HK-2 (cell line): ENCODE results near the gene PLEKHM2.

Source experiments
- DNase-seq: peaks from one replicate; pipeline ENCODE4 v3.0.0-alpha.2; 2018; ENCODE audit not compliant: unreplicated experiment

The PLEKHM2 gene

DNA sequence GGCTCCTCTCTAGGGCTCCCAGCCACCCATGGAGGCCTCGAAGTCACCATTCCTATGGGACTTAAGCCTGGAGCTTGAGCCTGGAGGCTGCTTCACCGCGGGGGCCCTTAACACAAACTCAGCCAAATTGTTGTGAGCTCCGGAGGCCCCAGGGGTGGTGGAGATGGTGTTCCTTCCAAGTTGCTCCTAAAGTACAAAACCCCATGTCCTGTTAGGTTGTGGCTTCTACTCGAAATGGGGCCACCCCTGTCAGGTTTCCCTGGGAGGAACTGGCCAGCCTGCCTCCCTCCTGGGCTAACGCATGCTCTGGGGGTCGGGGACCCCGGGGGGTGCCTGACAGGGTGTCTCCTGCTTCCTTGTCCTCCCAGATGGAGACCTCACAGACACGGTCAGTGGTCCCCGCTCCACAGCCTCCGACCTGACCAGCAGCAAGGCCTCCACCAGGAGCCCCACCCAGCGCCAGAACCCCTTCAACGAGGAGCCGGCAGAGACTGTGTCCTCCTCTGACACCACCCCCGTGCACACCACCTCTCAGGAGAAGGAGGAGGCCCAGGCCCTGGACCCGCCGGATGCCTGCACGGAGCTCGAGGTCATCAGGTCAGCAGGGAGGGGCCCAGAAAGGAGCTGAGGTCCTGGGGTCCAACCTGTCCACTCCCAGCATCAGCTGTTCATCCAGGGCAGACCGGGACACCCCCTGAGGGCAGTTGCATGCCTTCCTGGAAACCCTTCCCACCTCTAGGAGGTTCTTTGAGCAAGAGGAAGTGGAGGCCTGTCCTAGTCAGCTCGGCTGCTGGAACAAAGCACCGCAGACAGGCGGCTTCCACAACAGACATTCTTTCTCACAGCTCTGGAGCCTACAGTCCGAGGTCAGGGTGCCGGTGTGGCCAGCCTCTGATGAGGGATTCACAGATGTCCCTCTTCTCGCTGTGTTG lies 41.1 kb downstream of the PLEKHM2 start:
- no peak for DNase-seq

DNA sequence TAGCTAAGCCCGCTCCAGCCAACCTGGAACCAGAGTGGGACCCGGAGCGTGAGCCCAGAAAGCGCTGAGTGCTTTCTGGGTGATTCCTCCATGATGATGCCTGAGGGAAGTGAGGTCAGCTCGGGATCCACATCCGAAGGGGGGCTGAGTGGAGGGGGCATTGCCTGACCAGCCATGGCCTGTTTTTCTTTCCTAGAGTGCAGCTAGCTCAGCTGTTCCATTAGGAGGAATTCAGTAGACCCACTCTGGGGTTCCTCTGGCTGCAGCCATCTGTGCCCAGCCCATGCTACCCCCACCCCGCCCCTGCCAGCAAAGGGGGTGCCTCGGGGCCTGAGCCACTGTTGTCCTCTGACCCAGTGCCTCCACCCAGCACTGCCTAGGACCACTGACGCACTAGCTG lies 42.4 kb downstream of the PLEKHM2 start:
- DNase-seq = no peak

DNA sequence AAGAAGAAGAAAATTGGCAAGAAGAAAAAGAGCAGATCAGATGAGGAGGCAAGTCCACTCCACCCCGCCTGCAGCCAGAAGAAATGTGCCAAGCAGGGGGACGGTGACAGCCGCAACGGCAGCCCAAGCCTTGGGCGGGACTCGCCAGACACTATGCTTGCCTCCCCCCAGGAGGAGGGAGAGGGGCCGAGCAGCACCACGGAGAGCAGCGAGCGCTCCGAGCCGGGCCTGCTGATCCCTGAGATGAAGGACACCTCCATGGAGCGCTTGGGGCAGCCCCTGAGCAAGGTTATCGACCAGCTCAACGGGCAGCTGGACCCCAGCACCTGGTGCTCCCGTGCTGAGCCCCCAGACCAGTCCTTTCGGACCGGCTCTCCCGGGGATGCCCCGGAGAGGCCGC lies 42.9 kb downstream of the PLEKHM2 start:
- DNase-seq = no peak

- no peak for DNase-seq
These were observed 43.3 kb downstream of the PLEKHM2 start for GRCh38 chr1:15727424-15727823.

DNA sequence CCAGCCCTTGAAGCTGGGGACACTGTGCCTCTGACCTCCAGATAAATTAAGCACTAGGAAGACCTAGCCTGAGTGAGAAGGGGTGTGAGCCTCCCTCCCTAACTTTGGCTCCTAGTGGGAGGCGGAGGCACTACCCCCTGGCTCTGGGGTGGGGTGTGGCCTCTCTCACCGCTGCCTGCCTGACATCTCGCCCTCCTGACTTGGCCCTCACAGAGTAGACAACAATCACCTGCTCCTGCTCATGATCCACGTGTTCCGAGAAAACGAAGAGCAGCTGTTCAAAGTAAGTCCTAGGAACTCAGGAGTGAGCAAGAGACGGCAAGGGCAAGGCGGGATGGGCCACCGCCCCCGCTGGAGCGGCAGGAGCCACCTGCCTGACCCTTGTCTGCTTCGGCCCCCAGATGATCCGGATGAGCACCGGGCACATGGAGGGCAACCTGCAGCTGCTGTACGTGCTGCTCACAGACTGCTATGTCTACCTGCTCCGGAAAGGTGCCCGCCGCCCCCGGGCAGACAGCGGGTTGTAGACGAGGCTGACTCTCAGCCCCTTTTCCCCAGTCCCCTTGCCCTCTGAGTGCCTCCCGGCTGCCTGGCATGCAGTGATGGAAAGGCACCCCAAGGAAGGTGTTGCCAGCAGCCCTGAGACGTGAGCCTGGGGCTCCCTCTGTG lies 43.9 kb downstream of the PLEKHM2 start:
- DNase-seq = no peak

- no peak for DNase-seq
These were observed 45.0 kb downstream of the PLEKHM2 start for GRCh38 chr1:15728937-15729657.

DNA sequence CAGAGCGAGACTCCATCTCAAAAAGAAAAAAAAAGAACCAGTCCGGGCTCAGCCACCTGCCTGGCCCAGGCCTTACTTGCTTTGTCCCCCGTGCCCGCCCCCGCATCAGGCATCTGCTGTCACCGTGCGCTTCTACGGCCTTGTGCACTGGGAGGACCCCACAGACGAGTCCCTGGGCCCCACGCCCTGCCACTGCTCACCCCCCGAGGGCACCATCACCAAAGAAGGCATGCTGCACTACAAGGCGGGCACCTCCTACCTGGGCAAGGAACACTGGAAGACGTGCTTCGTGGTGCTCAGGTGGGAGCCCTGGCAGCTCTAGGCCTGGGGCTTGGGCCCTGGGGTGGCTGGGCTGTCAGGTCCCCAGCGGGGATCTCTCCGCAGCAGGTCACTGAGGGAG lies 46.3 kb downstream of the PLEKHM2 start:
- no peak for DNase-seq

DNA sequence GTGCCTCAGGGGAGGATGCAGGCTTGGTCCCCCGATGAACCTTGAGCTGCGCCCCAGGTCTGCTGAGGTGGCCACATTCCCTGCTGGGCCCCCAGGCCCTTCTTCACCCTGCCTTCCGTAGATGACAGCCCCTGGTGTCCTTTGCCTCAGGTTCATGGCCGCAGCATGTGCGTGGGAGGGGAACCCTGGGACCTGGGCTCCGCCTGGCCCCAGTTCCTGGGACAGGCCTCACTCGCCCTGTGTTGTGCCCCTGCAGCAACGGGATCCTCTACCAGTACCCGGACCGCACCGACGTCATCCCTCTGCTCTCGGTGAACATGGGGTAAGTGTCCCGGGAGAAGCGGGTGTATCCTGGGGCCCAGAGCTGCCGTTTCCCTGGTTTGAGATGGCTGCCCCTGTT lies 46.8 kb downstream of the PLEKHM2 start:
- no peak for DNase-seq

DNA sequence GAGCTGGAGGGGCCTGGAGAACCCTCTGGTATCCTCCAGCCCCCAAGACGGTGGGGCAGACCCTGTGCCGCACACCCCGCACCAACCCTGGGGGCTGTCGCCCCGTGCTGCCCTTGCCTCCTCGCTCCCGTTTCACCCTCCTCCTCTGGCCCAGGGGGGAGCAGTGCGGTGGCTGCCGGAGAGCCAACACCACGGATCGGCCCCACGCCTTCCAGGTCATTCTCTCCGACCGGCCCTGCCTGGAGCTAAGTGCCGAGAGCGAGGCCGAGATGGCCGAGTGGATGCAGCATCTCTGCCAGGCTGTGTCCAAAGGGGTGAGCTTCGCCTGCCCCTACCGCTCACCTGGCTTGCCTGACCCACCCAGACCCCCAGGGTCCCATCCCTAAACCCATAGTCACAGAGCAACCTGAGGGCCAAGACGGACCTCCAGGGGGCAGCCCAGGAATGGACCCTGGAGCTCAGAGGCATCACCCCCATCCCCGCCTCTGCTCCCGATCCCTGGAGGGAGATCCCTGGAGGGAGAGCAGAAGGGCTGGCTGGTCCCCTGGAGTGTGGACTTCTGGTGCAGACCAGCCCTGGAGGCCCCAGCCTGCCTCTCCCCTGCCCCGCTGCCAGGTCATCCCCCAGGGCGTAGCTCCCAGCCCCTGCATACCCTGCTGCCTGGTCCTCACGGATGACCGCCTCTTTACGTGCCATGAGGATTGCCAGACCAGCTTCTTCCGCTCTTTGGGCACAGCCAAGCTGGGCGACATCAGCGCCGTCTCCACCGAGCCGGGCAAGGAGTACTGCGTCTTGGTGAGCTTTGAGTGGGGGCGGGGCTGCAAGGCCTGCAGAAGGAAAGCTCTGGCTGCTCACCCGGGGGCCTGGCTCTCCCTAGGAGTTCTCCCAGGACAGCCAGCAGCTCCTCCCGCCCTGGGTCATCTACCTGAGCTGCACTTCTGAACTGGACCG lies 47.9 kb downstream of the PLEKHM2 start:
- DNase-seq = no peak

DNA sequence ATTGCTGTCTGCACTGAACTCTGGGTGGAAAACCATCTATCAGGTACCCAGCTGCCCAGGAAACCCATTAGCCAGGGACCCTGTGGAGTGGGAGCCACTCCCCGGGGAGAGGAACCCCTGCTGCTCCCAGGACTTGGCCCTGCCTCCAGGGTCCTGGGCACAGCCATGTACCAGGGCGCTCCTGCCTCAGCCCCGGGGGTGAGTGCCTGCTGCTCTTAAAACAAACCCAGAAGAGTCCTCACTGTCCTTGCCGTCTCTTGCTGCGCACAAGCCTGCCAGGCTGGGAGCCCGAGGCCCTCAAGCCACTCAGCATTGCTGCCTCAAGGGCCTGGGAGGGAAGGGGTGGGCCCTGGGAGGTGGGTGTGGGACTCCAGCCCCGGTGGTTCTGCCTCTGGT lies 48.6 kb downstream of the PLEKHM2 start:
- no peak for DNase-seq

- DNase-seq = no peak
These were observed 49.2 kb downstream of the PLEKHM2 start for GRCh38 chr1:15733218-15733725.

DNA sequence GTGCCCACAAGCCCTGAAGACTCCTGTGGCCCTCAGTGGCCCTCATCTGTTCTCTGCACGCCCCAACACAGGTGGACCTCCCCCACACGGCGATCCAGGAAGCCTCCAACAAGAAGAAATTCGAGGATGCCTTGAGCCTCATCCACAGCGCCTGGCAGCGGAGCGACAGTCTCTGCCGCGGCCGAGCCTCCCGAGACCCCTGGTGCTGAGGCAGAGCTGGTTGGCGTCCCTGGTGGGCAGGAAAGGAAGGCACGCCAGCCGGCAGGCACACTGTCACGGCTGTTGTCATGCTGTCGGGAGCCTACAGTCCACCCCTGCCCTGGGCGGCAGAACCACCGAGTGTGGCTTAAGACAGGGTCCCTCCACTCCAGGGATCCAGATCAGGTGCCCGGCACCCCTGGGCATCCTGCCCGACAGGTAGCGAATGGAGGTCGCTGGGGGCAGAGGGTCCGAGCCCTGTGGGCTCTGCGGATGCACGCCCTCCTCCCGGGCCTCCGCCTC lies 49.7 kb downstream of the PLEKHM2 start:
- DNase-seq = no peak

- no peak for DNase-seq
These were observed 50.2 kb downstream of the PLEKHM2 start for GRCh38 chr1:15734296-15734695.

- DNase-seq = no peak
These were observed 50.8 kb downstream of the PLEKHM2 start for GRCh38 chr1:15734901-15735300.

- no peak for DNase-seq
These were observed 51.4 kb downstream of the PLEKHM2 start for GRCh38 chr1:15735304-15736037.

DNA sequence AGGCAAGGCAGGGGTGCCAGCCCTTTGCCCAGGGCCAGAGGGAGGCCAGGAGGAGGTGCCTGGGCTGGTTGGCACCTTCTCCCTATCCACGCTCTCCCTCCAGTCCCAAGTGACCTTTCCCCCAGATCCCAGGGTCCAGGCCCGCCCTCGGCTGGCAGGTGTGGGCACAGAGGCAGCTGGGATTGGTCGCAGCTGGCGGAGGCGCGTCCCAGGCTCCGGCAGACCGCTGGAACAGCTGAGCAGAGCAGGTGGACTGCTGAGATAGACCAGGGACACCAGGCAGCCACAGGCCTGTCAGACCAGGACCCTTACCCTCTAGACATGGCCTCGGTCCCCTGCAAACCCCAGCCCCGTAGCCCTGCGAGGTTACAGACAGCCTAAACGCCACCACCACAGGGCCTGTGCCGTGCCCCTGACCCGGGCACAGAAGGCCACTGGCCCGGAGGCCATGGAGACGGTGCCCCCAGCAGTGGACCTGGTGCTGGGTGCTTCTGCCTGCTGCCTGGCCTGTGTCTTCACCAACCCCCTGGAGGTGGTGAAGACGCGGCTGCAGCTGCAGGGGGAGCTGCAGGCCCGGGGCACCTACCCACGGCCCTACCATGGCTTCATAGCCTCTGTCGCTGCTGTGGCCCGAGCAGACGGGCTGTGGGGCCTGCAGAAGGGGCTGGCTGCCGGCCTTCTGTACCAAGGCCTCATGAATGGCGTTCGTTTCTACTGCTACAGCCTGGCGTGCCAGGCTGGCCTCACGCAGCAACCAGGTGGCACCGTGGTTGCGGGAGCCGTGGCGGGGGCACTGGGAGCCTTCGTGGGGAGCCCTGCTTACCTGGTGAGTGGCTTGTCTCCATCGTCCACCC lies 52.1 kb downstream of the PLEKHM2 start, which contains the start of gene SLC25A34:
SLC25A34 (plus strand) TSS at position 221 of the 854 bp plus-strand sequence; CDS start at position 449, 228 bp downstream.
- DNase-seq = no peak

DNA sequence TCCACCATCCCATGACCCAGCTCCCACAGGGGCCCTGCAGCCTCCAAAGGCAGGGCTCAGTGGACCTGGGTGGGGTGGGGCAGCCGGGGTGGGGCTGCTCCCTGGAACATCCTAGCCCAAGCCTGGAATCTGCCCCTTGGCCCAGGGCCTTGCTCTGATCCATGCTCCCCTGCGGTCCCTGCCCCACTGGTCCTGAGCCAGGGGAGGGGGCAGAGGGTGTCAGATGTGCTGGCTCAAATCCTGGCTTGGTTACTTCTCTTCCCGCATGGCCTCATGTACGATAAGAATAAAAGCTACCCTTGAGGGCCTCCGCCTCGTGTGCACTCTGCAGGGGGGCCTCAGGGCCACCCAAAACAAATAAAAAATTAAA lies 52.8 kb downstream of the PLEKHM2 start:
- no peak for DNase-seq

DNA sequence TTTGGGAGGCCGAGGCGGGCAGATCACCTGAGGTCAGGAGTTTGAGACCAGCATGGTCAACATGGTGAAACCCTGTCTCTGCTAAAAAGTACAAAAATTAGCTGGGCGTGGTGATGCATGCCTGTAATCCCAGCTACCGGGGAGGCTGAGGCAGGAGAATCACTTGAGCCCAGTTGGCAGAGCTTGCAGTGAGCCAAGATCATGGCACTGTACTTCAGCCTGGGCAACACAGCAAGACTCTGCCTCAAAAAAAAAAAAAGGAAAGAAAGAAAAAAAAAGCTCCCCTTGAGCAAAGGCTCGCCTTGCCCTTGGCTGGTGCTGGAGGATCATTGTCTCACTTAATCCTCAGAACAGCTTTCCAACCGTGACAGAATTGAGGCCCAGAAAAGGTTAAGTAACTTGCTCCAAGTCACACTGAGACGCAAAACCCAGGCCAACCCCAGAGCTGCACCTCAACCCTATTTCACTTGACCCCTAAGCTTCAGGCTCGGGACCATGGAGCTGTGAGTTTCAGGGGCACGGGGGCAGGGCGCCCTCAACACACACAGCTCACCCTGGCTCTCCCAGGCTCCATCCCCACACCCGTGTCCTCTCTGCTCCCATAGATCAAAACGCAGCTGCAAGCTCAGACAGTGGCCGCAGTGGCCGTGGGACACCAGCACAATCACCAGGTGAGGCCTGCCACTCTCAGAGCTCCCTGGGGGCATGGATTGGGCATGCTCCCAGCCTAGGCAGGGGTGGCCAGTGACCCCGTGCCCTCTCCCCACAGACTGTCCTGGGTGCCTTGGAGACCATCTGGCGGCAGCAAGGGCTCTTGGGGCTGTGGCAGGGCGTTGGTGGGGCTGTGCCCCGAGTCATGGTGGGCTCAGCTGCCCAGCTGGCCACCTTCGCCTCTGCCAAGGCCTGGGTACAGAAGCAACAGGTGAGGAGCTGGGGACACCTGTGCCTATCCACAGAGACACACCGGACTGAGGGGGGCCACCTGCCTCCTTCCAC lies 53.5 kb downstream of the PLEKHM2 start:
- DNase-seq = no peak
